GM21528 (cell line): ENCODE results near the gene RAD51B.

Experiments used
- ATAC-seq: cut with Tn5 transposase; IDR thresholded peaks from one replicate; pipeline ENCODE4 v1.9.1; 2021; ENCODE audit warnings: mild to moderate bottlenecking, moderate library complexity; ENCODE audit not compliant: unreplicated experiment, low FRiP score

Gene RAD51B

GRCh38 chr14:68461086-68461485, 641.5 kb downstream of the RAD51B start:
- ATAC-seq: no peak

GRCh38 chr14:68462683-68463082, 643.1 kb downstream of the RAD51B start:
- ATAC-seq: no peak

- no peak for ATAC-seq
These were observed 643.7 kb downstream of the RAD51B start for GRCh38 chr14:68463299-68463698.

GRCh38 chr14:68463705-68464374, 644.3 kb downstream of the RAD51B start:
- no peak for ATAC-seq

- ATAC-seq: no peak
These were observed 645.1 kb downstream of the RAD51B start for GRCh38 chr14:68464711-68465110.

- no peak for ATAC-seq
These were observed 647.0 kb downstream of the RAD51B start for GRCh38 chr14:68466491-68466977.

GRCh38 chr14:68467425-68467824, 647.8 kb downstream of the RAD51B start:
- no peak for ATAC-seq

- no peak for ATAC-seq
These were observed 649.0 kb downstream of the RAD51B start for GRCh38 chr14:68468437-68469207.

- ATAC-seq: no peak
These were observed 649.7 kb downstream of the RAD51B start for GRCh38 chr14:68469208-68469713.

GRCh38 chr14:68470361-68470760, 650.8 kb downstream of the RAD51B start:
- no peak for ATAC-seq

- ATAC-seq: no peak
These were observed 651.7 kb downstream of the RAD51B start for GRCh38 chr14:68471029-68471963.

- ATAC-seq: no peak
These were observed 652.5 kb downstream of the RAD51B start for GRCh38 chr14:68471964-68472508.

- ATAC-seq: no peak
These were observed 653.5 kb downstream of the RAD51B start for GRCh38 chr14:68473069-68473468.

GRCh38 chr14:68473794-68474193, 654.2 kb downstream of the RAD51B start:
- no peak for ATAC-seq

GRCh38 chr14:68474741-68475140, 655.2 kb downstream of the RAD51B start:
- ATAC-seq: no peak

- ATAC-seq: no peak
These were observed 656.2 kb downstream of the RAD51B start for GRCh38 chr14:68475802-68476201.

- ATAC-seq: peak; percentile 66
These were observed 656.9 kb downstream of the RAD51B start for GRCh38 chr14:68476212-68477109.

- no peak for ATAC-seq
These were observed 657.5 kb downstream of the RAD51B start for GRCh38 chr14:68477110-68477455.

- ATAC-seq: no peak
These were observed 658.0 kb downstream of the RAD51B start for GRCh38 chr14:68477461-68478085.
